Mucosa of descending colon (tissue), 3 donors: ENCODE data around the gene C3orf20. TPM values are rescaled to one million over a fixed set of nuclear protein-coding genes. Genes with fewer than 3 reads are reported as not detected.

ENCODE experiments used
- ATAC-seq: fragments of 200-7000 bp; cut with Tn5 transposase; one replicate; pipeline ENCODE4 v1.9.1; 2020; ENCODE audit warnings: mild to moderate bottlenecking, moderate library complexity
- DNase-seq, 3 donors: peaks; one replicate each; pipeline ENCODE4 v3.0.0-alpha.2; 2020
- H3K36me3 ChIP-seq: fragments of 200-600 bp; one replicate; pipeline ENCODE4 v1.8.0; 2021; ENCODE audit warnings: low read depth, mild to moderate bottlenecking
- H3K4me1 ChIP-seq: fragments of 200-600 bp; one replicate; pipeline ENCODE4 v1.8.0; 2021; ENCODE audit warnings: low read depth, mild to moderate bottlenecking
- H3K4me3 ChIP-seq: fragments of 200-600 bp; one replicate; pipeline ENCODE4 v1.8.0; 2021; ENCODE audit warnings: mild to moderate bottlenecking
- H3K9me3 ChIP-seq: fragments of 200-600 bp; one replicate; pipeline ENCODE4 v1.8.0; 2021; ENCODE audit warnings: mild to moderate bottlenecking
- CTCF ChIP-seq: fragments of 200-600 bp; IDR thresholded peaks from one replicate; pipeline ENCODE4 v1.8.0; 2022; ENCODE audit warnings: antibody characterized with exemption, mild to moderate bottlenecking
- intact Hi-C, 2 donors: fragments of 100-400 bp; cut with DNase I in 1 of 2; cut with micrococcal nuclease in 1 of 2; formaldehyde crosslinking; loops; one replicate each; pipeline versions ENCODE4 v1.11.0 to v1.11.1; 2022; cut with DNase I, micrococcal nuclease
- total RNA-seq, 3 donors: library from RNA; stranded (reverse); fragmentation: NEBNext Ultra II Directional in 2 of 3; extraction: Animal tissue kit (Norgen Biotek cat#: 25700) in 2 of 3; gene quantifications; one replicate each; pipeline versions ENCODE4 v1.2.1 to v1.2.4, GENCODE V29; 2021 to 2023
- donor health status: DM: no; HTN: no; CAD: no; lungs with moderate emphysema.
- donor health status: DM: no; HTN: no; CAD: no.
- donor health status: DM: no; HTN: yes; CAD: no.

C3orf20 gene
- total RNA-seq, 3 donors from 2014 or later: not detected

- H3K36me3 ChIP-seq: no peaks in the 10 kb centered on the region
- intact Hi-C loops: no loop called here
- no peak overlapping the region for H3K4me3 ChIP-seq
- no peaks in the 10 kb centered on the region for H3K4me1 ChIP-seq
- TF ChIP-seq CTCF: no peak
- DNase-seq: no peak
- no peaks in the 10 kb centered on the region for H3K9me3 ChIP-seq
- ATAC-seq: no peak
Measured at GRCh38 chr3:14772533-14773138, 97.7 kb downstream of the C3orf20 start.

GRCh38 chr3:14773281-14773680 lies 98.3 kb downstream of the C3orf20 start:
- Histone ChIP-seq H3K9me3 (no peaks in the 10 kb centered on the region), H3K4me1 (no peaks in the 10 kb centered on the region), H3K4me3 (no peak overlapping the region), H3K36me3 (no peaks in the 10 kb centered on the region)
- intact Hi-C loops: no loop called here
- ATAC-seq (no peak), DNase-seq (no peak)
- TF ChIP-seq CTCF: no peak

DNA sequence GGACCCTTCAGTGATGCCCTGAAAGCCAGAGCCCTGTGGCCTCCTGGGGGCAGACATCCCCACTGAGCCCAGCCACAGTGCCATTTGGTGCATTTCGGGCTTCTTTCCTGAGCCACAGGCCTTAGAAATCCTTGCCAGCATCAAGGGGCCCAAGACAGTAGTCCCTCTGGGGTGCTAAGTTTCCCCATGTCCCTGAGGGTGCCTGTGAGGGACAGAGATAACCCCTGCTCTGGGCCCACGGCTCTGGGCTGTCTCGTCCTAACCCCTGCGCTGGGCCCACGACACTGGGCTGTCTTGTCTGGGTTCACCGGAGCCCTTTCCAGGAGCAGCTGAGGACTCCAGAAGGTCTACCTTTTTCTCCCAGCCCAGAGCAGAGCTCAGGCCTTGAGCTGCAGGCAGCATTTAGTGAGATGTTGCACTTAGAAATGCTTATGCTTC lies 98.8 kb downstream of the C3orf20 start:
- ATAC-seq: no peak
- intact Hi-C loops: no loop called here
- Histone ChIP-seq H3K4me1 (no peaks in the 10 kb centered on the region), H3K36me3 (no peaks in the 10 kb centered on the region), H3K4me3 (no peak overlapping the region), H3K9me3 (no peaks in the 10 kb centered on the region)
- no peak for DNase-seq
- no peak for TF ChIP-seq CTCF

- intact Hi-C loops: no loop called here
Measured at GRCh38 chr3:14774431-14774830, 99.5 kb downstream of the C3orf20 start.

GRCh38 chr3:14775011-14775410 lies 100.1 kb downstream of the C3orf20 start:
- Histone ChIP-seq H3K4me3 (no peak overlapping the region), H3K4me1 (no peaks in the 10 kb centered on the region), H3K36me3 (no peaks in the 10 kb centered on the region), H3K9me3 (peaks cover 6% of the 10 kb centered on the region)
- intact Hi-C loops: no loop called here
- ATAC-seq (no peak), DNase-seq (no peak)
- TF ChIP-seq CTCF: no peak

More at GRCh38 chr3:14774431-14774830, 99.5 kb downstream of the C3orf20 start:
- TF ChIP-seq CTCF: no peak
- no peak for ATAC-seq
- Histone ChIP-seq H3K36me3 (no peaks in the 10 kb centered on the region), H3K4me1 (no peaks in the 10 kb centered on the region), H3K9me3 (peaks cover 6% of the 10 kb centered on the region), H3K4me3 (no peak overlapping the region)
- DNase-seq: no peak

DNA sequence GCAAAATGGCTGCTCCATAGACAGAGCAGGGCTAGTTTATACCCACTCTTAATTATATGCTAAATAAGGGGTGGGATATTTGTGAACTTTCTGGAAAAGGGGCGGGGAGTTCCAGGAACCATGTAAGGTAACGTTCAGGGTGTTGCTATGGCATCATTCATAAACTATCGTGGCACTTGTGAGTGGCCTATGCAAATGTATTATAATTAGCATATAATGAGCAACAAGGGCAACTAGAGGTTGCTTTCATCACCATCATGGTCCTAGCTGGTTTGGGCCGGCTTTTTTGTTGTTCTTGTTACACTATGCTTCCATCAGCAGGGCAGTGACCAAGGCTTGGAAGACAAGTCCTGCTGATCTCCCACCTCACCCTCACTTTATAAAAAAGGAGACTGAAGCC lies 100.6 kb downstream of the C3orf20 start:
- ATAC-seq (no peak), DNase-seq (no peak)
- Histone ChIP-seq H3K36me3 (no peaks in the 10 kb centered on the region), H3K4me3 (no peak overlapping the region), H3K9me3 (peaks cover 6% of the 10 kb centered on the region), H3K4me1 (no peaks in the 10 kb centered on the region)
- no peak for TF ChIP-seq CTCF
- intact Hi-C loops: no loop called here
